Activated CD8-positive, alpha-beta T cell treated with anti-CD3 and anti-CD28 coated beads, Interleukin-2, amount 10 ng/mL, durations not matched to agents 7 days and 5 days (primary cell): Measurements from ENCODE around the gene PPFIA1. TPM values are rescaled to one million over a fixed set of nuclear protein-coding genes. Genes with fewer than 3 reads are reported as not detected.

Experiments
- ATAC-seq: fragments of 150-1000 bp; cut with Tn5 transposase; one replicate; pipeline ENCODE4 v1.10.0; 2021; ENCODE audit warnings: moderate library complexity
- CTCF ChIA-PET: fragments of 350-600 bp; sonication (Branson Sonifier 250); formaldehyde crosslinking; loops from one replicate; lab custom pipeline; 2021; ENCODE audit warnings: antibody characterized with exemption; lab: Charles Lee
- POLR2A ChIA-PET: fragments of 350-600 bp; sonication (Branson Sonifier 250); formaldehyde crosslinking; loops from one replicate; lab custom pipeline; 2021; ENCODE audit warnings: antibody characterized with exemption; lab: Charles Lee
- DNase-seq: peaks from one replicate; pipeline ENCODE4 v3.0.0-alpha.2; 2020
- H3K27ac Mint-ChIP-seq: one replicate; pipeline ENCODE4 v1.8.0; 2021; ENCODE audit warnings: mild to moderate bottlenecking, mixed read lengths
- H3K27me3 Mint-ChIP-seq: one replicate; pipeline ENCODE4 v1.8.0; 2021; ENCODE audit warnings: low read depth, mixed read lengths
- H3K36me3 Mint-ChIP-seq: one replicate; pipeline ENCODE4 v1.8.0; 2021; ENCODE audit warnings: low read depth, mixed read lengths
- H3K4me1 Mint-ChIP-seq: one replicate; pipeline ENCODE4 v1.8.0; 2021; ENCODE audit warnings: low read depth, mixed read lengths
- H3K4me3 Mint-ChIP-seq: one replicate; pipeline ENCODE4 v1.8.0; 2021; ENCODE audit warnings: mild to moderate bottlenecking, mixed read lengths
- H3K9me3 Mint-ChIP-seq: one replicate; pipeline ENCODE4 v1.8.0; 2022; ENCODE audit warnings: mixed read lengths; ENCODE audit not compliant: insufficient read depth
- total RNA-seq, 2 experiments: library from RNA; stranded (reverse); gene quantifications; one replicate each; pipeline ENCODE4 v1.2.3, GENCODE V29; 2021

The PPFIA1 gene
- total RNA-seq, 2 experiments from 2014 or later, result 25.3 to 25.7 TPM

- Mint-ChIP-seq H3K27ac (no peak overlapping the region), H3K27me3 (no peaks in the 10 kb centered on the region), H3K9me3 (no peaks in the 10 kb centered on the region), H3K36me3 (peaks cover 2% of the 10 kb centered on the region), H3K4me3 (no peak overlapping the region), H3K4me1 (no peaks in the 10 kb centered on the region)
- CTCF ChIA-PET, result interaction anchor here (1.5 kb wide), 1 partner anchor 21 kb away, joined by 3 read pairs; no protein-coding TSS in a partner anchor
- DNase-seq (no peak), ATAC-seq (no peak)
- POLR2A ChIA-PET, result no interaction called here
Observed at GRCh38 chr11:70301721-70302418, 31.4 kb downstream of the PPFIA1 start.

GRCh38 chr11:70302419-70302752 is 31.9 kb downstream of the PPFIA1 start:
- ChIA-PET CTCF (interaction anchor here (1.5 kb wide), 1 partner anchor 20 kb away, joined by 3 read pairs; no protein-coding TSS in a partner anchor), POLR2A (no interaction called here)
- no peaks in the 10 kb centered on the region for H3K27me3 Mint-ChIP-seq
- ATAC-seq, result no peak
- no peak overlapping the region for H3K4me3 Mint-ChIP-seq
- H3K36me3 Mint-ChIP-seq, result peaks cover under 1% of the 10 kb centered on the region
- DNase-seq, result no peak
- no peaks in the 10 kb centered on the region for H3K4me1 Mint-ChIP-seq
- no peak overlapping the region for H3K27ac Mint-ChIP-seq
- H3K9me3 Mint-ChIP-seq, result no peaks in the 10 kb centered on the region

- no peak for ATAC-seq
- Mint-ChIP-seq H3K27ac (no peak overlapping the region), H3K4me3 (no peak overlapping the region), H3K27me3 (no peaks in the 10 kb centered on the region), H3K9me3 (no peaks in the 10 kb centered on the region), H3K4me1 (no peaks in the 10 kb centered on the region), H3K36me3 (no peaks in the 10 kb centered on the region)
- POLR2A ChIA-PET, result no interaction called here
- CTCF ChIA-PET, result no interaction called here
- DNase-seq, result no peak
Observed at GRCh38 chr11:70303070-70303469, 32.6 kb downstream of the PPFIA1 start.

DNA sequence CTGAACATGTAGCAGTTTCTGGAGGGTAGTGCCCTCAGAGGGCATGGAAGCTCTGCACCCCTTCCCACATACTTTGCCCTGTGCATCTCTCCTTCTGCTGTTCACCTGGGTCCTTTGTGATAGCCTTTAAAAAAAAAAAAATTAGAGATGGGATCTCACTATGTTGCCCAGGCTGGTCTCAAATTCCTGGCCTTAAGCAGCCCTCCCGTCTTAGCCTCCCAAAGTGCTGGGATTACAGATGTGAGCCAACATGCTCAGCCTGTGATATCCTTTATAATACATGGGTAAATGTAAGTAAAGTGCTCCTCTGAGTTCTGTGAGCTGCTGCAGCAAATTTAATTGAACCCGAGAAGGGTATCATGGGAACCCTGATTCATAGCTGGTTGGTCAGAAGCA is 33.7 kb downstream of the PPFIA1 start:
- ATAC-seq (no peak), DNase-seq (no peak)
- Mint-ChIP-seq H3K36me3 (no peaks in the 10 kb centered on the region), H3K27me3 (no peaks in the 10 kb centered on the region), H3K9me3 (no peaks in the 10 kb centered on the region), H3K4me1 (no peaks in the 10 kb centered on the region), H3K4me3 (no peak overlapping the region), H3K27ac (no peak overlapping the region)
- CTCF ChIA-PET, result no interaction called here
- POLR2A ChIA-PET, result no interaction called here

- no peaks in the 10 kb centered on the region for H3K36me3 Mint-ChIP-seq
- H3K27me3 Mint-ChIP-seq, result no peaks in the 10 kb centered on the region
- H3K27ac Mint-ChIP-seq, result no peak overlapping the region
- no peak for ATAC-seq
- no peaks in the 10 kb centered on the region for H3K9me3 Mint-ChIP-seq
- CTCF ChIA-PET, result no interaction called here
- no peaks in the 10 kb centered on the region for H3K4me1 Mint-ChIP-seq
- POLR2A ChIA-PET, result no interaction called here
- no peak for DNase-seq
- no peak overlapping the region for H3K4me3 Mint-ChIP-seq
Observed at GRCh38 chr11:70305501-70305900, 35.0 kb downstream of the PPFIA1 start.

DNA sequence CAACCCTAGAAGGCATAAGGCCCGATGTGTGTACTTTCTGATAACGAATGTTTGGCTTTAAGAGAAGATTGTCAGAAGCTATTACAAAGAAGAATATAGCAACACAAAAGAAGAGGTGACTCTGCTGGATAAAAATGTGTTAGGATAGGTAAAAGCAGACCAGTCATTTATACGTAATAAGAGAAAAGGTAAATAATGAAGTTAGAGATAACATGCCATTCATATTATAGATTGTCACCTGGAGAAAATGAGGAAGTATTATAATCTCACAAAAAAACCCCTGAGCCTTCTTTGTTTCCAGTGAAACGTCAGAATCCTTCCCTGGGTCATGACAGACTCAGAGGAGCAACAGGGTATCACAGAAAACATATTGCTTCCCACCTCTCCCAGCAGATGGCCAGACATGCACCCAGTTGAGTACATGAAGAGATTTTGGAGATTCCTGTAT is 36.1 kb downstream of the PPFIA1 start:
- ATAC-seq (no peak), DNase-seq (no peak)
- no peak overlapping the region for H3K27ac Mint-ChIP-seq
- H3K4me3 Mint-ChIP-seq, result no peak overlapping the region
- no peaks in the 10 kb centered on the region for H3K9me3 Mint-ChIP-seq
- H3K4me1 Mint-ChIP-seq, result no peaks in the 10 kb centered on the region
- no peaks in the 10 kb centered on the region for H3K36me3 Mint-ChIP-seq
- no peaks in the 10 kb centered on the region for H3K27me3 Mint-ChIP-seq
- ChIA-PET CTCF (no interaction called here), POLR2A (no interaction called here)

DNA sequence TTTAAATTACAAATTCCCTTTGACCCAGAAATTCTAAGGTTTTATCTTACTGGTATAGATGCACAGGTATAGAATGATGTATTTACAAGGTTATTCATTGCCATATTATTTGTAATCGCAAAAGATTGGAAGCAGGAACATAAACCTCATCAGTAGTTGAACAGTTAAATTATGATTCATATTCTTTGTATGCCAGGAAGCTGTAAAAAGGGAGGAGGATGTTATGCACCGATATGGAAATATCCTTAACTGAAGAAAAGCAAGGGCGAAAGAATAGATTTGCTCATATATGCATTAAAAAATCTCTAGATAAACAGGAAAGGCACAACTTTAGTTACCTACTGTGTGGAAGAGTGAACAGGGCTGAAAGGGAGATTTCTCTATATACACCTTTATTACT is 36.7 kb downstream of the PPFIA1 start:
- H3K4me1 Mint-ChIP-seq, result no peaks in the 10 kb centered on the region
- DNase-seq (no peak), ATAC-seq (no peak)
- H3K9me3 Mint-ChIP-seq, result no peaks in the 10 kb centered on the region
- ChIA-PET POLR2A (no interaction called here), CTCF (no interaction called here)
- no peaks in the 10 kb centered on the region for H3K27me3 Mint-ChIP-seq
- no peak overlapping the region for H3K27ac Mint-ChIP-seq
- no peaks in the 10 kb centered on the region for H3K36me3 Mint-ChIP-seq
- H3K4me3 Mint-ChIP-seq, result no peak overlapping the region

DNA sequence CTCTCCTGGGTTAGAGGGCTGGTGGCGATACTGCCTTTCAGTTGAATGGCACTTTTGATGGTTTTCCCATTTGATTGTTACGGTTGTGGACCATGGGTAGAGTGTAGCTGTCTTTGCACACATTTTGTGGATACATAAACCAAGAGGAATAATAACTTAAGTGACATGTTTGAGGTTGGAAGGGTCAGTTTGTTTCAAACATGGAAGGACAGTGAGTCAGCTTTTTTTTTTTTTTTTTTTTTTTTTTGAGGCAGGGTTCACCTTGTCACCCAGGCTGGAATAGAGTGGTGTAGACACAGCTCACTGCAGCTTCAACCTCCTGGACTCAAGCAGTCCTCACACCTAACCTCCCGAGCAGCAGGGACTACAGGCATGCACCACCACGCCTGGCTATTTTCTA is 41.1 kb downstream of the PPFIA1 start:
- POLR2A ChIA-PET, result no interaction called here
- CTCF ChIA-PET, result no interaction called here
- Mint-ChIP-seq H3K36me3 (no peaks in the 10 kb centered on the region), H3K27ac (no peak overlapping the region), H3K27me3 (no peaks in the 10 kb centered on the region), H3K4me3 (no peak overlapping the region), H3K9me3 (no peaks in the 10 kb centered on the region), H3K4me1 (peaks cover 10% of the 10 kb centered on the region)
- DNase-seq (no peak), ATAC-seq (no peak)

GRCh38 chr11:70312401-70313357 is 42.2 kb downstream of the PPFIA1 start:
- ChIA-PET CTCF (interaction anchor here (1.6 kb wide), 1 partner anchor 19 kb away, joined by 3 read pairs; no protein-coding TSS in a partner anchor), POLR2A (no interaction called here)
- Mint-ChIP-seq H3K36me3 (no peaks in the 10 kb centered on the region), H3K27ac (no peak overlapping the region), H3K27me3 (no peaks in the 10 kb centered on the region), H3K4me1 (peaks cover 10% of the 10 kb centered on the region), H3K9me3 (no peaks in the 10 kb centered on the region), H3K4me3 (no peak overlapping the region)
- ATAC-seq, result no peak
- DNase-seq, result no peak

DNA sequence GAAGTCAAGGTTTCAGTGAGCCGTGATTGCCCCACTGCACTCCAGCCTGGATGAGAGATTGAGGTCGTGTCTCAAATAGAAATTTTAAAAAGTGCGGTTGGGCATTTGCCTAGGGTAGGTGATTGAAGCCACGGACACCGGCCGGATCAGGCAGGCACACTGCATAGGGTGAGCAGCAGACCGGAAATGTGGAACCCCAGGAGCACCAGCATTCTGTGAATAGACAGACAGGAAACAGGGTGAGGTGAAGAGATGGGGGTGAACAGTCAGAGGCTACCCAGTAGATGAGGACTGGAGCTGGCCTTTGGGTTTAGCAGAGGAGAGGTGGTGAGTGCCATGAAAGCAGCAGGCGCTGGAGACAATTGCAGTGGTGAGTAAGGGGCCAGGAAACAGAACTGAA is 43.5 kb downstream of the PPFIA1 start:
- H3K27ac Mint-ChIP-seq, result no peak overlapping the region
- no peaks in the 10 kb centered on the region for H3K27me3 Mint-ChIP-seq
- H3K4me3 Mint-ChIP-seq, result no peak overlapping the region
- ChIA-PET CTCF (interaction anchor here (1.6 kb wide), 1 partner anchor 17 kb away, joined by 3 read pairs; no protein-coding TSS in a partner anchor), POLR2A (no interaction called here)
- no peaks in the 10 kb centered on the region for H3K36me3 Mint-ChIP-seq
- DNase-seq (no peak), ATAC-seq (no peak)
- no peaks in the 10 kb centered on the region for H3K9me3 Mint-ChIP-seq
- H3K4me1 Mint-ChIP-seq, result peaks cover 10% of the 10 kb centered on the region

DNA sequence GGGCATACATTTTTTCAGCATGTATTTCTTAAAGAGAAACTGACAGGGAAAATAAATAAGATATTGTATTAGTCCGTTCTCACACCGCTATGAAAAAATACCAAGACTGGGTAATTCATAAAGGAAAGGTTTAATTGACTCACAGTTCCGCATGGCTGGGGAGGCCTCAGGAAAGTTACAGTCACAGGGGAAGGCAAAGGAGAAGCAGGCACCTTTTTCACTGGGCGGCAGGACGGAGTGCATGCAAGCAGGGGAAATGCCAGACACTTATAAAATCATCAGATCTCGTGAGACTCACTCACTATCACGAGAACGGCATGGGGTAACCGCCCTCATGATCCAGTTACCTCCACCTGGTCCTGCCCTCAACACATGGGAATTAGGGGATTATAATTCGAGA is 44.2 kb downstream of the PPFIA1 start:
- no peaks in the 10 kb centered on the region for H3K9me3 Mint-ChIP-seq
- DNase-seq, result no peak
- H3K4me3 Mint-ChIP-seq, result no peak overlapping the region
- POLR2A ChIA-PET, result no interaction called here
- H3K4me1 Mint-ChIP-seq, result peaks cover 10% of the 10 kb centered on the region
- CTCF ChIA-PET, result no interaction called here
- no peak for ATAC-seq
- no peaks in the 10 kb centered on the region for H3K27me3 Mint-ChIP-seq
- no peak overlapping the region for H3K27ac Mint-ChIP-seq
- H3K36me3 Mint-ChIP-seq, result no peaks in the 10 kb centered on the region

DNA sequence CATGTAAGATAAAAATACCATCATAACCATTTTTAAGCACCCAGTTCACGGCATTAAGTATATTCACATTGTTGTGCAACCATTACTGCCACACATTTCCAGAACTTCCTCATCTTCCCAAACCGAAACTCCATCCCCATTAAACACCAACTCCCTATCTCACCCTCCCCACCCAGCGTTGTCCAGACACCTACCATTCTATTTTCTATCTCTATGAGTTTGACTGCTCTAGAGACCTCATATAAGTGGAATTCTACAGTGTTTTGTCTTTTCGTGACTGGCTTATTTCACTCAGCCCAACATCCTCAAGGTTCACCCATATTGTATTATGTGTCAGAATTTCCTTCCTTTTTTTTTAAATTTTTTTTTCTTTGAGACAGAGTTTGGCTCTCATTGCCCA is 45.2 kb downstream of the PPFIA1 start:
- POLR2A ChIA-PET, result interaction anchor here (0.7 kb wide), 1 partner anchor 32 kb away, joined by 3 read pairs; no protein-coding TSS in a partner anchor
- Mint-ChIP-seq H3K36me3 (no peaks in the 10 kb centered on the region), H3K4me1 (peaks cover 10% of the 10 kb centered on the region), H3K27ac (no peak overlapping the region), H3K4me3 (no peak overlapping the region), H3K9me3 (no peaks in the 10 kb centered on the region), H3K27me3 (no peaks in the 10 kb centered on the region)
- CTCF ChIA-PET, result no interaction called here
- ATAC-seq, result no peak
- no peak for DNase-seq
